Stimulated activated CD8-positive, alpha-beta memory T cell treated with anti-CD3 and anti-CD28 coated beads, Interleukin-4, amount 100 ng/mL, for 1 hour (primary cell): ENCODE results near the gene PRKAB1.
"Not testable (repeated sequence)": the region's sequence is repeated elsewhere in the genome, so short reads cannot be mapped to it uniquely, and the experiment has no call there.

ENCODE experiments used
- DNase-seq, 2 donors: peaks; one replicate each; pipeline ENCODE4 v3.0.0-alpha.2; 2020; ENCODE audit warnings: low read depth in 2 of 2, low spot score in 1 of 2

The PRKAB1 gene

DNA sequence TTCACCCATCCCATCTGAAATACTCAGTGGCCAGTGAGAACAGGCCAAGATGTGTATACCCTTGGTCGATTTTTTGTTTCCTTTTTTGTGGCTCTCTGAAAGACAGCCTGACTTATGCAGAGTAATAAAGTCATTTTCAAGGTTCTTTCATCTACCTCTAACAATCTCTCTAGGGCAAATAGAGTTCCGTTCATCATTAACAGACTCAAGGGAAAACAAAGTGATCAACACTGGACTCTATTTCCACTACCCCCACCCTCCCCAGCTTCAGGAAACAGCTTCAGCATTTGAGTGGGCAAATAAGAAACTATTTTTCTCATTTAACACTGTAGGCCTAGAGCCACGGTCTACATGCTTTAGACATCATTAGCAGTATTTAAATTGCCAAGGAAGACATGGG, 15.9 kb downstream of the PRKAB1 start:
- no peak for DNase-seq

GRCh38 chr12:119684711-119685369, 16.9 kb downstream of the PRKAB1 start:
- DNase-seq: no peak

- DNase-seq: no peak
Measured at GRCh38 chr12:119685375-119685774, 17.4 kb downstream of the PRKAB1 start.

- DNase-seq: no peak
Measured at GRCh38 chr12:119686355-119686754, 18.4 kb downstream of the PRKAB1 start.

DNA sequence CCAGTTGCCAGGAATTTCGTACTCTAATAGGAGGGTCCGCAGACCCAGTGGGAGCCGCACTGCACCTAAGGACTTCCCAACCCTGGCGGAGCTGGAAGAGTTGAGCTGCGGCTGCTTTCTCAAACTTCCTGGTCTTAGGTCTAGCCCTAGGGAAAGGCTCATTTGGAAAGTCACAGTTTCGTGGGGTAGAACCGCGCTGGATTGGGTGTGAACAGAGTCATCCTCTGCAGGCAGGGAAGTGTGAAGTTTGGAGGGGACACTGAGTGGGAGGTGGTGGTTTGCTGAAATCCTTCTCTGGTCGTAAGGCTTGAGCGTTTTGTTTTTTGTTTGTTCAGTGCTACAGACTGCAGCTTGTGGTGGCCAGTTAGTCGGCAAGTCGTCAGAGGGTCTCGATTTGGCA, 18.8 kb downstream of the PRKAB1 start:
- DNase-seq: no peak

GRCh38 chr12:119687406-119687805, 19.5 kb downstream of the PRKAB1 start:
- no peak for DNase-seq

DNA sequence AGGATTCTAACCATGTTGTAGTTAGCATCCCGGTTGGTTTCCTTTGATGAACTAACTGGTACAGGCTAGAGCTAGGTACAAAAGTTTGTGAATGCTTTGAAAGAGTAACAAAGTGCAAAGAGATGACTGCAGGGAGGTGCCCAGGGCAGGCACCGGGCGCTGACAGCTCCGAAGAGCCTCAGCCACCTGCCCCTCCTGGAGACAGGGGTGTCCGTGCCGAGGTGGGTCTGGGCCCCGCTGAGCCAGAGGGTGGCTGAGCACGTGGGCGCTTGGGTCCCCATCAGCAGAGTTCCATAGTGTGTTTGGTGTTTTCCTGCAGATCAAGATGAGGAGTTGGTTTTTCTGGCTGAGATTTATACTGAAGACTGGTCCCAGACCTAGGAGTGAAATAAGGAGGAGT, 19.9 kb downstream of the PRKAB1 start:
- DNase-seq: no peak

DNA sequence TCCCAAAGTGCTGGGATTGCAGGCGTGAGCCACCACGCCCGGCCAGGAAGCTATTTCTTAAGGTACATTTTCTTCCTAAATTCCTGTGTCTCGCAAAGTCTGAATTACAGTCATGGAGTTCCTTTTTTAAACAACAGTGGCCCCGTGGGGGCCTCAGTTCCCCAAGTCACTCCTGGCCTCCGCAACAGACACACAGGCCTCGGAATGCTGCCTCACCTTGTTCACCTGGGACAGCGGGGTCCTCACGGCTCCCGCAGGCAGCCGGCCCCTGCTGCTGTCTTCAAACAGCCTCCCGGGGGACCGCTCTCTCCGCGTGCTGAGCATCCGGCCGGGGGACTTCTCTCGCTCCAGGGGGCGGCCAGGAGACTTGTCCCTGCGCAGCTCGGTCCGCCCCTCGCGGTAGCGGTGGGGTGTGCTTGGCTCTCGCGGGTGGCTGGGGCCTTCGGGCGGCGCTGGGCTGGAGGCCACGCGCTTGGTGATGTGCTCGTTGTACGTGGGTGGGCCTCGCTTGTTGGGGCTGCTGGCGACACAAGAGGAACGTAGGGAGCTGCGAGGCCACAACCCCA, 22.1 kb downstream of the PRKAB1 start:
- no peak for DNase-seq

DNA sequence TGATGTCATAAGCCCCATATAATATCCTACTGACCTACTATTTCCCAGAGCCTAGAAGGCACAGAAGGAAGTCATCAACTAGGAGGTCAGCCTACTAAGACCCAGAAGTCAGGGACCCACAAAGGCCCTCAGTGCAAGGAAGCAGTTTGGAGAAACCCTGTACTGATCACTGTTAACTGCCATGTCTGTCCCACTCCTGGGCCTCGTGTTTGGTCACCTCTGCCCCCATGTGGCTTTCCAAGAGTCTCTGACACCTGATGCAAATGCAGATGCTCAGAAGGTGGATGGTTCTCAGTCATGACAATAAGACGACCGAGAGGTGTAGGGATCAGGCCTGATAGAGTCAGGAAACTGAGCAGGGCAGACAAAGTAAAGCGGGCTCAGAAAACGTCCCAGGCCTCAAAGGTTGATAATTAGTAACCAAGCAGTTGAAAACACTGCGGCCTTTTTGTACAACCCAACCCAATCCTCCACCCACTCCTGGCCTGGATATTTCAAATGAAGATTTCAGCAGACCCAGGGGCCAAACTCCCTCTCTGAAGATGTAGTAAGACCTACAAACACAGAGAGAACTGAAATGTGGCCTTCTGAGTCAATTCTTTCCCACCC, 23.4 kb downstream of the PRKAB1 start:
- DNase-seq: no peak

GRCh38 chr12:119692410-119692809, 24.5 kb downstream of the PRKAB1 start:
- no peak for DNase-seq

GRCh38 chr12:119692997-119693396, 25.1 kb downstream of the PRKAB1 start:
- DNase-seq: no peak

DNA sequence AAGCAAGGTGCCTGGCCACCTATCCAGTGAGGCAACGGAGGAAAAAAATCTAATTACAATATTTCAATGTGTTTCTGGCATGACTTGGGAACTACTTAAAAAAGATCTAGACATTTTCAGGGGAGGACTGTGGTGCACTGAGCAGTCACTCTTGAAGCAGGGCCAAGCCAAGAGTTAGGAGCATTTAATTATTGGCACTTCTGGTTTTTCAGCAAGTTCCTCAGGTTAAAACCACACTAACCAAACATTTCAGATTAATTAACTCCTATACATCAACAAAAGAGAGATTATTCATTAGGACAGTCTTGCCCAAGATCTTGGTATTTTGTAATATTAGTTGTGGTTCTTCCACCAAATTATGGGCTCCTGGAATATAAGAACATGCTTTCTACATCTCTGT, 25.6 kb downstream of the PRKAB1 start:
- no peak for DNase-seq

GRCh38 chr12:119694111-119694510, 26.2 kb downstream of the PRKAB1 start:
- no peak for DNase-seq

DNA sequence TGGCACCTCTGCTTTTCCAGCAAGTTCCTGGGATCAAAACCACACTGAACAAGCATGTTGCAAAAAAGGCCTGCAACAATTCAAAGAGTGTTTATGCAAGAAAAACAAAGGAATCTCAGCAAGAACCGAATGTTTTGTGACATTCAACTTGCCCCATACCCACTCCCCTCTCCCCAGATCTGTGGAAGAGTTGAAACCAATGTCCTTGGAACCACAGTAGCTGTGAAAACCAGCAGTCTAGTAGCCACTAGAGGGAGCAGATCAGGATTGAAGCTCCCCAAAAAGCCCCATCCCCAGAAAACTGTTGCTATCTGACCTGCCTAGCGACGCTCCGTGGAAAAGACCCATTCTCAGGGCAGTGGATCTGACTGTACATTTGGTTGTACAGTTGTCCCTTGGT, 27.1 kb downstream of the PRKAB1 start:
- DNase-seq: no peak

- no peak for DNase-seq
Measured at GRCh38 chr12:119696943-119697342, 29.0 kb downstream of the PRKAB1 start.

DNA sequence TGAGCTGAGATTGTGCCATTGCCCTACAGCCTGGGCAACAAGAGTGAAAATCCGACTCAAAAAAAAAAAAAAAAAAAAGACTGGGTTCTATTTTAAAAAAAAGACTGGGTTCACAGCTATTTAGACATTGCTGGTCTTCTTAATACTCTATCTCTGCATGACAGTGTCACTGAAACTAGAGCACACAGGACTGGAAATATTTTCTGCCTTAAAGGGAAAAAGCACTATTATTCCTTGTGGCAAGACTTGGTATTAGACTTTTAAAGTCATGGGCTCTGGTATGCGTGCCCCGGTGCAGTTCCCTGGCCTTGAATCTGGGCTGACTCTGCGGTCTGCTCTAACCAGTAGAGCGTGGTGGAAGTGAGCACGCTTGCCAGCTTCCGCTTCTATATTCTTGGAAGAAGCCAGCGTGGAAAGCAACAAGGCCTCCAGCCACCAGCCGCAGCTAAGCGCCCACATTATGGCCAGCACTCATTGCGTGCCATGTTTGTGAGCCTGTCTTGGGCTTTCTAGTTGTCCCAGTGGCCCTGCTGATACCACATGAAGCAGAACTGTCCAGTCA, 31.3 kb downstream of the PRKAB1 start:
- DNase-seq: no peak

- no peak for DNase-seq
Measured at GRCh38 chr12:119700078-119700477, 32.1 kb downstream of the PRKAB1 start.

GRCh38 chr12:119704065-119704747, 36.3 kb downstream of the PRKAB1 start:
- DNase-seq: no peak

DNA sequence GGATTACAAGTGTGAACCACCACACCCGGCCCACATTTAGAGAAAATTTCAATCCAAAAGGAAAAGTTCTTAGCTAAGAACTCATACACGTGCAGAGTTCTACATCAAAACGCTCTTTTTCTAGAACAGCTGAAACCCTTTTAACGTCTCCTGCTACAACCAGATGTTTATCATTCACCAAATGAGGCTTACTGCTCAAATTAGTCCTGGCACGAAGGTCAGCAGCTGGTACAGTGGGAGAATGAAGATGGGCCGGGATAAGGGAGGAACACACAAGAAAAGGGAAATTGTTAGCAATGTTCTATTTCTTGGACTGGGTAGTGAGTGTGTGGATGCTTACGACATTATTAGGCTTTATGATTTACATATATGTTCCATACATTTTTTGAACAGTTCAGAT, 37.2 kb downstream of the PRKAB1 start:
- no peak for DNase-seq

DNA sequence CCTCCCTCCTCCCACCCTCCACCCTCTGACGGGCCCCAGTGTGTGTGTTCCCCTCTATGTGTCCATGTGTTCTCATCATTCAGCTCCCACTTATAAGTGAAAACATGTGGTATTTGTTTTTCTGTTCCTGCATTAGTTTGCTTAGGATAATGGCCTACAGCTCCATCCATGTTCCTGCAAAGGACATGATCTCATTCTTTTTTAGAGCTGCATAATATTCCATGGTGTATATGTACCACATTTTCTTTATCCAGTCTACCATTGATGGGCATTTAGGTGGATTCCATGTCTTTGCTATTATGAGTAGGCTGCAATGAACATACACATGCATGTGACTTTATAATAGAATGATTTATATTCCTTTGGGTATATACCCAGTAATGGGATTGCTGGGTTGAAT, 38.5 kb downstream of the PRKAB1 start:
- DNase-seq: not testable (repeated sequence)

GRCh38 chr12:119710374-119710964, 42.5 kb downstream of the PRKAB1 start:
- DNase-seq: no peak
